ENCODE results near the gene ADAMTS6.
"Not testable (repeated sequence)": the region's sequence is repeated elsewhere in the genome, so short reads cannot be mapped to it uniquely, and the experiment has no call there.

Gene ADAMTS6

DNA sequence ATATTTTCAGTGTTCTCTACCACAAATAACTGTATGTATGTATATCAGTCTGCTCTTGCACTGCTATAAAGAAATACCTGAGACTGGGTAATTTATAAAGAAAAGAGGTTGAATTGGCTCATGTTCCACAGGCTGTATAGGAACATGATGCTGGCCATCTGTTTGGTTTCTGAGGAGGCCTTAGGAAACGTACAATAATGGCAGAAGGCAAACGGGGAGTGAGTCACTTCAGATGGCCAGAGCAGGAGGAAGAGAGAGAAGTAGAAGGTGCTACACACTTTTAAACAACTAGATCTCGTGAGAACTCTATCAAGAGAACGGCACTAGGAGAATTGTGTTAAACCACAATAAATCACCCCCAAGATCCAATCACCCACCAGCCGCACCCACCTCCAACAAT lies 121.7 kb downstream of the ADAMTS6 start:
- DNase-seq: no peak

DNA sequence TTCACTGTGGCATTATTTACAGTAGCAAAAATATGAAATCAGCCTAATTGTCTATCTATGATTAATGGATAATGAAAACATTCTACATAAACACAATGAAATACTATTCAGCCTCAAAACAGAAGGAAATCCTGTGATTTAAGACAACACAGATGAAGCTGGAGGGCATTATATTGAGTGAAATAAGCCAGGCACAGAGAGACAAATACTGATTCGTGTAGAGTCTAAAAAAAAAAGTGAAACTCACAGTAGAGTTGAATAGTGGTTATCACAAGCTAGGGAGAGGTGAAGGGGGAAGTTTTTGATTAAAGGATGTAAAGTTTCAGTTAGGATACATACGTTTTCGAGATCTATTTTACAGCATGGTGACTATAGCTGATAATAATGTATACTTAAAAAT lies 122.2 kb downstream of the ADAMTS6 start:
- no peak for DNase-seq

DNA sequence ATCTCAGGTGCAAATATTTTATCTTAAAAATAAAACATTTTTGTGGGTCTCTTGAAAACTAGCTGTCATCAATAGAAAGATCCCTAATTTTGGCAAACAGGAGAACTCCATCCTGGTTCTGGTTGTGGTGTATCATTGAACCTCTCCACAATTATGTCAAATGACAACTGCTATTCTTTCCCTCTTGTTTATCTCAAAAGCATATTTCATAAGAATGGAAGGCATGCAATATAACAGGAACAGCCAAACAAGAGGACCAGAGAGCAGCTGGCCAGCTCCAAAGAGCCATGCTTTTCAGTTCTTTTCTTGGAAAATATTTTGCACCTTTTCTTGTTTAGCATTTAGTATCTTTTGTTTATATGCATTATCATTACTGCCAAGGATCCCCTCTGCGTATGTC lies 125.4 kb downstream of the ADAMTS6 start:
- DNase-seq: no peak

DNA sequence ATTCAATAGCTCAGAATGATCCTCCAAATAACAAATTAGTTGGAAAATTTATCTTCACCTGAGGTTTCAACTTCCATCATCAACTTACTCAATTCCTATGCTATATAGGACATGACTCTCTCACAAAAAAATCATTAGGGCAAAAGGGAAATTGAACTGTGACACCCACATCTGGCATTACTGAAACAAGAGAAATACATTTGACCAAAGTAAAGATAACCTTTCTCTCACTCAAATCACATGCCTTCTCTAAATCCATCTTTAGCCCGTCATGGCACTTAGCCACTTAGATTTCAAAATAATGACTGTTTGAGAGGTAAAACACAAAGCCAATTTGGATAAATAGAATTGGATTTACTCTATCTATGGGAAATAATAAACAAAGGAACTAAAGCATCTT lies 126.4 kb downstream of the ADAMTS6 start:
- no peak for DNase-seq

DNA sequence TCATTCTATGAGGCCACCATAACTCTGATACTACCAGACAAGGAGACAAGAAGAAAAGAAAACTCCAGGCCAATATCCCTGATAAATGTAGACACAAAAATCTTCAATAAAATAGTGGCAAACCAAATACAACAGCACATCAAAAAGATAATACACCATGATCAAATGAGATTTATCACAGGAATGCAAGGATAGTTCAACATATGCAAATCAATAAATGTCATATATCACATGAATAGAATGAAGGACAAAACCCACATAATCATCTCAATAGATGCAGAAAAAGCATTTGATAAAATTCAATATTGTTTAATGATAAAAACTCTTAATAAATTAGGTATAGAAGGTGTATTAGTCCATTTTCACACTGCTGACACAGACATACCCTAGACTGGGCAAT lies 139.9 kb downstream of the ADAMTS6 start:
- no peak for DNase-seq

DNA sequence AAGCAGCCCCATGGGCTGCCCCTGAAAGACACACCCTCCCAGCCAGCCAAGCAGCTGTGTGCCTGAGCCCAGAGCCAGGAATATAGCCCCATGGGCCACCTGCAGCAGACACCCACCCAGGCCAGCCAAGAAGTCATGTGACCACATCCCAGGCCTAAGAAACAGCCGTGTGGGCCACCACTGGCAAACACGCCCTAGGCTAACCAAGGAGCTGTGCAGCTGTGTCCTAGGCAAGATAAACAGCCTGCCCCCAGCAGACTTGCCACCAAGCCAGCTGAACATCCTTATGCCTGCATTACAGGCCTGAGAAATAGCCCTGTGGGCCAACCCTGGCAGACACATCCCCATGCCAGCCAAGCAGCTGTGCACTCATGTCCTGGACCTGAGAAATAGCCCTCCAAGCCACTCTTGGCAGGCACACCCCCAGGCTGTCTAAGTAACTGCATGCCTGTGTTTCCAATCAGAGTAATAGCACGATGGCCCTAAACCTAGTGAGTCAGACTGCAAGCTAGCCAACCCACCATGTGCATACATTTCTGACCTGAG lies 143.0 kb downstream of the ADAMTS6 start:
- no peak for DNase-seq

DNA sequence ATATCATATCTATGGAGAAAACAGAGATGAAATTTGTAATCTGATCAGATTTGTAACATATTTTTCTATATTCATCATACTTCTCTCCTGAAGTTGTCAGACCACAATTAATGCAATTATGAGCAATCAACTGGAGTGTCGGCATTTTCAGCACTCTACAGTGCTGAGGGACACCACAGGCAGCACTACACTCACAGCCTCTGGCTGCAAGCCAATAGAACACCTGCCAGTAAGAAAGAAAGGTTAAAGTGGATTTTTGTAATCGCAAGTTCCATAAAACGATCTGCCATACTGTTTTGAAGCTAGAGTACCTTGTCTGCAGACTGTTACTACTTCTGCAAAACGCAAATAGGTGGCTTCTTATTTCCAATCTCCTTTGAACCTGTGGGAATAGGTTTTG lies 147.6 kb downstream of the ADAMTS6 start:
- no peak for DNase-seq

DNA sequence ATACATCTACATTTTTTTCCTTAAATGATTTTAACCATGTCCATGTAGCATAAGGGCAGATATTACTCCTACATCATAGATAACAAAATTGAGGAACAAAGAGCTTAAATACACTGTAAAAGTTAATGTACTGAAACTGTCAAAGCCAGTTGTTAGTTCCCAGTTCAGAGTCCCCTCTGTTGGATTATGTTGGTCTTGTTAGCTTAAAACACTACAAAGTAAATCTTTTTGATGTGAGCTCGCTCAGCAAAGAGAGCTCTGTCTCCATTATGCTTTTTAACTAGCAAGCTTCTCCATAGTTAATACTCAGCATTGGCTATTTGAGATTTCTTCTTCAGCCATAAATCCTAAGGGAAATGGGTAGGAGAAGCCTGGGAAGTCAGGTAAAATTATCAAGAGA lies 149.1 kb downstream of the ADAMTS6 start:
- no peak for DNase-seq

DNA sequence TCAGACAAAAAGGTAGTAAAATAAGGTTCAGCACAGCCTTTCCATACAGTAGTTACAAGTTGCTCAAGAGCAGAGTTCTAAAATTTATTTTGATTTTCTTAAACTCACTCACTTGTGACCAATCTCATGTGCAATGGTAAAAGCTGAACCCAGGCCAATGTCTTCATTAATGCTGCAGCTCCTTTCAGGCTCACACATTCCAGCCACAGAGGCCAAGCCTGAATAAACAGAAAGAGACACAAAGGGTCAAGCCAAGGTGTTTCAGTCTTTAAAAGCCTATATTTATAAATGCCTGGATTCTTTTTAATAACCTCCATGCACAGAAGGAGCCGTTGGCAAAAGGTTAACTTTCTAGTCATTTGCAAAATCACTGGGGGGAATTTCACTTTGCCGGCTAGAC lies 152.5 kb downstream of the ADAMTS6 start:
- DNase-seq: no peak

DNA sequence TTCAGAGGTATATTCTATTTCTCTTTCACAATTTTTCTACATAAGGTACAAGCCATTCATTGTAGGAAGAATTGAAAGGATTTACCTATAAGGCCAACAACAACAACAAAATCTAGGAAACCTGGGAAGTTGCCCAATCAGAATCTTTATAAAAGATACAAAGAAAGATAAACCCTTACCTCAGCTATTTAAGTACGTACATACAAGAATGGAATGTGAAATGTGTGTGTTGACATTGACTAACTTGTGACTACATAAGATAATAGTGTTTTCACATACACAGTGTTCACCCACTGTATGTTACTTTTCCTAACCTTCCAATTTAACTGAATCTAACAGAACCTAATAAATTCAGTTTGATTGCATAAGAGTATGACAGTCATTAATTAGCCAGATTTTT lies 154.1 kb downstream of the ADAMTS6 start:
- no peak for DNase-seq

DNA sequence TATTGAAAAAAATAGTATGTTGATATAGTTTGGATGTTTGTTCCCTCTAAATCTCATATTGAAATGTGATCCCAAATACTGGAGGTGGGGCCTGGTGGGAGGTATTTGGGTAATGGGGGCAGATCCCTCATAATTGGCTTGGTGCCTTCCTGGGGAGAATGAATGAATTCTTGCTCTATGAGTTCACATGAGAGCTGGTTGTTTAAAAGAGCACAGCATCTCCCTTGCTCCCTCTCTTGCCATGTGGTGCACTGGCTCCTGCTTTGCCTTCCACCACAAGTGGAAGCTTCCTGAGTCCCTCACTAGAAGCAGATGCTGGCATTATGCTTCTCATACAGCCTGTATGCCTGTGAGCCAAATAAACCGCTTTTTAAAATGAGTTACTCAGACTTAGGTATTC lies 154.8 kb downstream of the ADAMTS6 start:
- DNase-seq: no peak

DNA sequence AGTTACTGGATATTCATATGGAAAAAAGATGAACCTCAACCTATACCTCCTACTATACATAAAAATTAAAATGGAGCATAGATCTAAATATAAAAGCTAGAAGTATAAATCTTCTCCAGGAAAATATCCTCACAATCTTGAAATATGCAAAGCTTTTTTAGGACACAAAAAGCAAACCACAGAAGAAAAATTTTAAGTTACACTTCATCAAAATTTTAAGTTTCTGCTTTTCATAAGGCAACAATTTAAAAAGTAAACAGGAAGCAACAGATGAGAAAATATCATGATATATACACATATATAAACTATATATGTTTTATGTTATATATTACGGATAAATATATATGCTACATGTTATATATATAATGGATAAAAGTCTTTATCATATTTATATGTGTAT lies 157.5 kb downstream of the ADAMTS6 start:
- no peak for DNase-seq

DNA sequence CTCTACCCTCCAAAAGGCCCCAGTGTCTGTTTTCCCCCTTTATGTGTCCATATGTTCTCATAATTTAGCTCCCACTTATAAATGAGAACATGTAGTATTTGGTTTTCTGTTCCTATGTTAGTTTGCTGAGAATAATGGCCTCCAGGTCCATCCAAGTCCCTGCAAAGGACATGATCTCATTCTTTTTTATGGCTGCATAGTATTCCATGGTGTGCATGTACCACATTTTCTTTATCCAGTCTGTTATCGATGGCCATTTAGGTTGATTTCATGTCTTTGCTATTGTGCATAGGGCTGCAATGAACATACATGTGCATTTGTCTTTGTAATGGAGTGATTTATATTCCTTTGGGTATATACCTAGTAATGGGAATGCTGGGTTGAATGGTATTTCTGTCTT lies 161.0 kb downstream of the ADAMTS6 start:
- DNase-seq: not testable (repeated sequence)

DNA sequence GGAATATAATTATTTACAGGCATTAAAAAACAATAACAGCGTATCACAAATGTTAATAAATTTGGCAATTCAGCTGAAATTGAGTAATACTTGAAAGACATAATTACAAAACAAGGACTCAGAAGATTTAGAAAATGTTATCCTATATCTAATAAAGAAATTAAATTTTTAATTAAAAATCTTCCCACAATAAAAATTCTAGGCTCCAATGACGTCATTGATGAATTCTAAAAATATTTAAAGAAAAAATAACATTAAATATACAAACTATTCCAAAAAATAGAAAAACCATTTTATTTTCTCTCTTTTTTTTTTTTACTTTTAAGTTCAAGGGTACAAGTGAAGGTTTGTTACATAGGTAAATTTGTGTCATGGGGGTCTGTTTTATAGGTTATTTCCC lies 161.5 kb downstream of the ADAMTS6 start:
- DNase-seq: no peak

DNA sequence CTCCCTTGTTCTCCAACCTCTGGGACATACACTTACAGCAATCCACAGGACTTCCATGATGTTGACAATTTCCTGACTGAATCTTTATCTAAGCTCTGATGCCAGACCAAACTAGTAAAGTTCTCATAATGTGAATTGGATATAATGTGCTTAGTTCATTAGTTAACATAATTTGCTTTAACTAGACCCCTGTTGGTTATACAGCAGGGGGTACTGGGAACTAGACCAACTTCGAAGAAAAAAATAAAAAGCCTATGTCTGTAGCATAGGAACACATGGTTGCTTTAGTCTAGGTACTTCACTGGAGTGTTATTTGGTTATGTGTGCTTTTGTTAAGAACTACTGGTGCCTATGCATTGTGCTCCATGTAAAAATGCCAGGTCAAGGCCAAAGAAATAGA lies 173.8 kb downstream of the ADAMTS6 start:
- DNase-seq: no peak

DNA sequence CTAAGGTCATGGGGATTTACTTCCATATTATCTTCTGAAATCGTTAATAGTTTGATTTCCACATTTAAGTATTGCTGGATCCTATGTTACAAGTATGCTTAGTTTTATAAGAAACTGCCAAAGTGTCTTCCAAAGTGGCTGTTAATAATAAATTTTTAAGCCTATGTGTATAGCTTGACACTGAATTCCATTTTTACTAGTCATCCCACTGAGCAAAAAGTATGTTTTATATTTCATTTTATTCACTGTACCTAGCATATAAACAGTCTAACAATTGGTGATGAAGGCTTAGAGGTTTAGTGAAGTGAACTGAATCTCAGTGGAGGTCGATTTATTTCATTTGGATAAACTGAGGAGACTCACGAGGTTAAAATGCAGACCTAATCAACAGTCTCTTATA lies 174.6 kb downstream of the ADAMTS6 start:
- DNase-seq: no peak

DNA sequence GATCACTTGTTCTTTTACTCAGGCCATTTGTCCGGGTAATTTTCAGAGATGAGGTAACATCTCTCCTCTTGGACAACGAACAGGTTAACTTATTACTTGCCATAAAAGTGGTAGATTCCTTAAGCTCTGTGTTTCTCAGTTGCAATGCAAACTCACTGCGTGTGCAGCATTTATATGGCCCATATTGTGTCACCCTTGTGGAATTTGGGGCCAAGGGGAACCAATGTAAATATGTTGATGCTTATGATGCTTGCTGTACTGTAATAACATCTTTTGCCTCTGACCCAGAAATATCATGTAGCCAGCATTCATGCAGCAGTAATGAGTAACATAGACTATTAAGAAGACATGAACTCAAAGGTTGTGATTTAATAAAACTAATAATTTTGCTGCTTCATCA lies 175.8 kb downstream of the ADAMTS6 start:
- DNase-seq: no peak

DNA sequence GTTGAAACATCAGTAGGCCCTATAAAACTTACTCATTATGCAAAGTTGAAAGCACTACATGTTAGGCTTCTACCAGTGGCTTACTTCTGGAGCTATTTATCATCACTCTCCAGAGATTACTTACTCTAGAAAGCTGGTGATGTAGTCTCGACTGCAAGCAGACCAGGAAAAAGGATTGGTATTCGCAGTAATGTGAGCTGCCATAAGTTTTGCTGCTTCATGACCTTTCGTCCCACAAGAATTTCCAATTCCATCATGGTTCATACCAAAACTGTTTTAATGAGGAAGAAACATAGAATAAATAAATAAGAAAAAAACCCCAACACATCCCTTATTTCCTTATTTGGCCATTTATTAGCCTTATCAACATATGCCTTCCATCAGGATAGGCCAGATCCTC lies 181.9 kb downstream of the ADAMTS6 start:
- no peak for DNase-seq

DNA sequence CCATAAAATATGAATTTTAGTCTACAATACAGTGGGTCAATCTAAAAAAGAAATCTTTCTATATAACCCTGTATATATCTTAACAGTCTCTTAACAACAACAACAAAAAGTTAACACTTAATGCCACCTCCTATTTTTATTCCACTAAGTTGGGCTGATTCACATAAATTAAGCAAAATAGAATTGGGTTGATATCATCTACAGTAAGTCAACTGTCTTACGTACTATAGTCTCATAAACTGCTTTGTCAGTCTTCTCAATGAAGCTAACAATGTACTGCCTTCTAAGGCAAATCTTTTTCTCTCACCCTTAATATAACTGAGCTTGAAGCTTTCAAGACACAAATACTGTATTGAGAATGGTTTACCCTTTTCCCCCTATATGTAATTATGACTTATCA lies 185.7 kb downstream of the ADAMTS6 start:
- no peak for DNase-seq

DNA sequence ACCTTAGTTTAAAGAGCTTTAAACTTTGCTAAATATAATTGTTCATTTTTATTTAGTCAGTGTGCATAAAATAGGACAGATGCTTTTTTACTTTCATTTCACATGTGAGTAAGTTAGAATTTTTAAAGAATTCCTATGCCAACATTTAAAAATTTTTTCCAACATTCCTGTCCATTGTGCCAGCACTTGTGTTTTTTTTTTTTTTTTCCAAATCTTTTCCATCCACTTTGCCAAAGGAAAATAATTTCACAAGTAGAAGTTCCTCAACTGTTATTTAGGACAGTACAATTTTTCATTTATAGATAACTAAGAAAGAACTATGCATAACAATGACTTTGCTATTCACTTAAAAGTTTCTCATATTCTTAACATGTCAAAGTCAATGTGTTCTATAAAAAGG lies 189.5 kb downstream of the ADAMTS6 start:
- no peak for DNase-seq

DNA sequence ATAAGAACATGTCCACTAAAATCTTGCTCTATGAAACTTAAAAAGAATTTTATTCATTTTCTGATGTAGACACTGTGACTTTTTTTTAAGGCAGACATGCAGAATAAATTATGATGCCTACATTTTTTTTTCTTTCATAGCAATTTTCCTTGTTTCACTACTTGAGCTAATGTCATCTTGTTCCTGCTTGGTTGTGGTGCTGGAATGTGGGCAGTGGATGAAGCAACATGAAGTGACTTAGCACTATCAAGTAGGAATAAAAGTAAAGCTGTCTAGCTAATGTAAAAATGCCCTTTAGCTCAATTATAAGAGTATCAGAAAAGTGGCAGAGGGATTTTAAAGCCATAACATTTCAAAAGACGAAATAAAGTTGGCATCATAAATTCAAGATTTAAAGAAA lies 191.0 kb downstream of the ADAMTS6 start:
- no peak for DNase-seq

DNA sequence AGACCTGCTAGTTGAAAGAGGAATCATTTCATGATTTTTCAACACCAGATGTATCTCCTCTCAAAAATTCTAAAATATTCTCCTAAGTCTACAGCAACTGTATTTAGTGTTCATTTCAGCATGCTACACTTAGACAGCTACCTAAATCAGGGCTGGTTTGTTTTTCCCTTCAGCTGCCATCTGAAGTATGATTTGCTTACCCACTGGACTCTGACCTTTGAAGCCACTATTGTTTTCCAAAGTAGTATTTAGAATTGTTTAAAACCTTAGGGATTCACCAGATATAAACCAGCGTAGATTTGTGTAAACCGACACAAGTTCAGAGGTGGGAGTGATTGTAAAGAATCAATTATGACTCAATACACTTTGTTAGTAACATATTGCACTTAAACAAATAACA lies 193.1 kb downstream of the ADAMTS6 start:
- no peak for DNase-seq

DNA sequence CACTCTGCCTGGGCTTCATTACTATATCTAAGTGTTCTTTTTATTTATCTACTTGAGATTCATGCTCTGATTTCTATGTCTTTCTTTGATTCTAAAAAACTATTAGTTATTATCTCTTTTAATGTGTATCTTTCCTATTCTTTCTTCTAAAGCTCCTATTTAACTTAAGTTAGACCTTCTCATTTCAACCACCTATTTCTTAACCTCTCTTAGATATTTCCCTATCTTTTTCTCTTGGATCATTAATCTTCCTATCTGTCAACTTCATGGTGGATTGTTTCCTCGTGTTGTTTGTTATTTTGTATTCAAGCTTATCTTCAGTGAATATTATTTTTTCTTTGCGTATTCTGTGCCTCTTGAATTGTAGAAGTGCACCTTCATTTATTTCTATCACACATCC lies 202.1 kb downstream of the ADAMTS6 start:
- no peak for DNase-seq

DNA sequence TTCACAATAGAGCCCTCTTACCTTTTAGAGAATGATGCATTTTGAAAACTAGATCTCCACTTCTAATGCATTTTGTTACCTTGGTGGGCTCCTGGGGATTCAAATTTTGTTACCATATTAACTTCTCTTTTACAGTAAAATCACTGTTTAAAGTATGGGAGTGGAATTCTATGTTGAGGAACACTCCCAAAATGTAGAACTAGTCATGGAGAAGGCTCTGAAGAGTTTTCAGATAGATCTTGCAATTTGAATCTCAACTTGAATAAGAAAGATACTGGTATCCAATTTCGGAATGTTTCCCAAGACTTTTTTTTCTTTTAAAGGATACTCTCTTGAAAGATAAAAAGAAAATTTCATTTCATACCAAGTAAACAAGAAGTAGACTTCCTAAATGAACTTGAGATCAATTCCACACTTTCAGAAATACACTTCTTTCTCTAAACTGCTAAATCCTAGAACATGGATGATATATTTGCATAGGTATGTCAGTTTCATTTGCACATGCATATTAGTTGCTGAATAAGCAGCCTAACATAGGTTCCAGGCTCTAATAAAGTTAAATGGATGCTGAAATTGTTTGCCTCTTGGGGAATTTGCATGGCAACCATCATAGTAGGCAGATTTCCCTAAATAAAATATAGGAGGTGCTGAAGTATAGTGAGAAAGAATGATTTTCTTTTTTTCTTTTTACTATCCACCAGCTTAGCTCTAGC lies 205.4 kb downstream of the ADAMTS6 start:
- no peak for DNase-seq

DNA sequence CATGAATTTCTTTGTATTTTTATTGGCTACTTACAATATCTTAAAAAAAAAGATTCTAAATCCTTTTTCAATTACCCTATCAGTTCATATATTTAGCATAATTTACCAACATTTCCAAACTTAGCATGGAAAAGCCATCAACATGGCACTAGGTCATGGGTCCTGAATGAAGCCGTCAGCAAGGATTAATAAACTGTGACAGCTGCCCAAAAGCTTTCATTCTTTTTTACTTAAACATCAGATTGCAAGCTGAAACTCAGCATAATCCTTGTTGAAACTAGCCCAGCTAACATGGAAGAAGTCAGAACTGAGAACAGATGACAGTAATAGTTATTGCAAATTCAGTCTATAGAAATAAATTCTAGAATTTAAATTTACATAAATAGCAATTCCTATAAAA lies 209.8 kb downstream of the ADAMTS6 start:
- DNase-seq: no peak

Measured in CD4-positive, alpha-beta T cell treated with Interleukin-6 for 4 hours (primary cell).